GM21390 (cell line): ENCODE results near the gene CLRN2.

ENCODE experiments used
- ATAC-seq: cut with Tn5 transposase; IDR thresholded peaks from one replicate; pipeline ENCODE4 v1.9.1; 2021; ENCODE audit not compliant: unreplicated experiment

Gene CLRN2, protein sequence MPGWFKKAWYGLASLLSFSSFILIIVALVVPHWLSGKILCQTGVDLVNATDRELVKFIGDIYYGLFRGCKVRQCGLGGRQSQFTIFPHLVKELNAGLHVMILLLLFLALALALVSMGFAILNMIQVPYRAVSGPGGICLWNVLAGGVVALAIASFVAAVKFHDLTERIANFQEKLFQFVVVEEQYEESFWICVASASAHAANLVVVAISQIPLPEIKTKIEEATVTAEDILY

DNA sequence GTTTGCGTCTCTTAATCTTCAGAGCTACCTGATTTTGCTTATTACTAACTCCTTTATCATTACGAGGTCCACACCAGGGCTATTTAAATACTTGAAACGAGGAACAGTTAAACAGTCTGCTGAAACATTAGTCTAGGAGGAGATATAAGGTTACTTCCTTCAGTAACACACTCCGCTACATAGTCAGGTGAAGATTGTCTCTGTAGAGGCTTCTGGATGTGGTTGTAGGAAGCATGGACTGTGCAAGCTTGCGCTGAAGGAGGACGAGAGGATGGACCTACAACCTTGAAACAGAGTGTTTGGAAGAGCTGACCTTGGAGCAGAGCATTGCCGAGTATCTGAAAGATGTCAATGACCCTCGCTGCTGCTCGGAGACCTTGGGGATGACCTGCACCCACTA lies at the start of gene CLRN2:
TSS of gene CLRN2 (plus strand) at position 301 of the 400 bp plus-strand sequence. CDS start 102 bp downstream, outside the sequence.
- ATAC-seq = no peak

DNA sequence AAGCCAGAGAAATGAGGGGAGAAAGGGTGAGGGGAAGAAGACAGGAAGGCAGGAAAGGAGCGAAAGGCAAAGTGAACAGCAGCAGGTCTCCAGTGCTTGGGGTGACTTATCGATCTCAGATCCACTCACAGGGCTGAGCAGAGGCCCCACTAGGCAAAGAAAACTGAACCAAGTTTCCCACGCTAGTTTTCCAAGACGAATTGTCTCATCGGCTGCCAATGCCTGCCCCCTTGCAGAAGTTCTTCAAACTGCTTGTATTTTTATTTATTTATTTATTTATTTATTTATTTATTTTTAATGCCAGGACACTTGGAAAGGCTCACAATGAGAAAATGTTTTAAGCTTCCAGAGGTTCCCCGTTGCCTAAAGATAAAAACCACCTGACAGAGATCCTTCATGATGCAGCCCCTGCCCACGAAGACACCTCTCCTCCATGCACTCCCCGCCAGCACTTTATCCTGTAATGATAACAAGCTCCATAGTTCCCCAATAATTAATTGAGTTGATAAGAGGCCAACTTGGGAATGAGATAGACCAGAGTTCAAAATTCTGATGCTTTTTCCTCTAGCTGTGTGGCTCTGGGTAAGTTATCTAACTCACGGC lies 46.2 kb upstream of the CLRN2 start:
- no peak for ATAC-seq

DNA sequence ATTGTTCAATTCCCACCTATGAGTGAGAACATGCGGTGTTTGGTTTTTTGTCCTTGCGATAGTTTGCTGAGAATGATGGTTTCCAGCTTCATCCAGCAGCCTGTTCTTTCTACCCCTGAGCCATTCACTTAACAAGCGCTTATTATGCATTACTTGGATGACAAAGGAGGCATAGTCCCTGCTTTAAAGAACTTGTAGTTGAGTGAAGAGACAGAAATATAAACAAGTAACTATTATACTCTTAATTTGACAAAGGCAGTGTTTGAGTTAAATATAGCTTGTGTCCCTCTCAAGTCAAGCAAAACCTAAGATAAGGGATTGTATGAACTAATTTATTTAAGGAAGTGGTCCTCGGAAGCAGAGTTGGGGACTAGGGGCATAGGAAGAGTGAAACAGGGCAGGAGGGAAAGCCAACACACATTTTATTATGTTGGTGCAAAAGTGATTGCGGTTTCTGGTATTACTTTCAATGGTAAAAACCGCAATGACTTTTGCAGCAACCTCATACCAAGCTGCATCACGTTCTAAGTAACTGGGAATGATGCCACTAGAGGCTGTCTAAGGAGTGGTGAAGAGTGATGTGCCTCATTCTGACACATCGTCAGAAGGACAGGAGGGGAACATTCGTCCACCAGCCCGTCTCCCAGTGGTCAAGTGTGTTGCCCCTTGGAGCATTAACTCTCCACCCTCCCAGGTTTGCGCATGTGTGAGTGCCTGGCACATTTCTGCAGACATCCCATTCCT lies 44.9 kb upstream of the CLRN2 start:
- ATAC-seq = no peak

DNA sequence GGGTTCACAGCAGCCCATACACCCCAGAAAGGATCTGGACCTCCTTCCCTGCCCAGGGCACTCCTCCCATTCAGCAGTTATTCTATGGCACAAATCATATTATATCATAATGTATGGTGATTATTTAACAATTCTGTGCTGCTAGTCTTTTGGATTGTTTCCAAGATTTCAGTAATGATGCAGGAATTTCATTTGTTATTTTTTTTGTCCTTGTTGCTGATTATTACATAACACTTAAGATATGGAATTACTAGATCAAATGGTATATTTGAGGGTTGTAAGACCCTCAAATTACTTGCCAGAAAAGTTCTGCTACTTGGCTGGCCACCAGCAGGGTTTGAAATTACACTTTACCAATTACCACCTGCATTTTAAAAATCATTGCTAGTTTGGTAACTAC lies 39.5 kb upstream of the CLRN2 start:
- no peak for ATAC-seq

DNA sequence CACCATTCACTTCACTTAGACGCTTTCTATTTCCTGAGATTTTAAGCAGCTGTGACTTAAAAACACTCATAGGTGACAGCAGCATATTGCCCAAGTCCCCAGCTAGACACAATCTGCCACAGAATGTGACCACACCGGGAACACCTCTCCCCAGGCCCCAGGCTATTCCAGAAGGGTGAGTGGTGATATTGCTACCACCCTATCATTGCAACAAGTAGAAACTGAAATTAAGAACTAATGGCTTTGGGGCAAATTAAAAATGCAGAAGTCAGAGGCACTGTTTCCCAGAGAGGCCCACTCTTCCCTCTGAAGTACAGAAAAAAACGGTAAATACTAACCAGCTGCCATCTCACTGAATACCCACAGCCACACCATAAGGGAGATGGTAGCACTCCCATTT lies 38.1 kb upstream of the CLRN2 start:
- ATAC-seq = no peak

DNA sequence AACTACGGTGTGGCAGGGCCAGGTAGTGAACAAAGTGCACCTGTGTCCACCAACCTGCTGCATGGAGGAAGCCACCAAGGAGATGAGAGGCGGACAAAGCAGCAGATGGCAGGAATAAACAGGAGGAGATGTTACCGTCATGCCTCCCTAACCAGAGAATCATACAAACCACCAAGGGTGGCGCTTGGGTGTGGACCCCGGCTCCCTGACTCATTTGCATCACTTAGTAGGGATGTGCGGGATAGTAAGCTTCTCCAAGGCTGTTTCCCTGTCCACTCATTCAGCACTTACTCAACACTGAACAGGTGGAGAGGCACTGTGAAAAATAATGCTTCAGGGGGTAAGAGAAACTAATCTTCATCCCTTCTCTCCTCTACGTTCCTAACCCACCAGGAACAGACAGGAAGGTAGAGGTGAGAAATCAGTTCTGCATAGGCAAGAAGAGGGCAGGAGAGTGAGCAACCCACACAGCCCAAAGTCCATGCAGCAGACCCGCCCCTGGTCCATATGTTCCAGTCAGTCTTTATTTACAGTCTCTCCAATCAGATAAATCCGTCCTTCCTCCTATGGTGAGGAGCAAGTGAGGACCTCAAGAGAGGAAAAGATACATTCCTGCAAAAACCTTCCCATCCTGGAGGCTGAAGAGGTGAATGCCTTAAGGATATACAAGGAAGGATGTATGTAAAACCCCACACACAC lies 37.0 kb upstream of the CLRN2 start:
- ATAC-seq = no peak

DNA sequence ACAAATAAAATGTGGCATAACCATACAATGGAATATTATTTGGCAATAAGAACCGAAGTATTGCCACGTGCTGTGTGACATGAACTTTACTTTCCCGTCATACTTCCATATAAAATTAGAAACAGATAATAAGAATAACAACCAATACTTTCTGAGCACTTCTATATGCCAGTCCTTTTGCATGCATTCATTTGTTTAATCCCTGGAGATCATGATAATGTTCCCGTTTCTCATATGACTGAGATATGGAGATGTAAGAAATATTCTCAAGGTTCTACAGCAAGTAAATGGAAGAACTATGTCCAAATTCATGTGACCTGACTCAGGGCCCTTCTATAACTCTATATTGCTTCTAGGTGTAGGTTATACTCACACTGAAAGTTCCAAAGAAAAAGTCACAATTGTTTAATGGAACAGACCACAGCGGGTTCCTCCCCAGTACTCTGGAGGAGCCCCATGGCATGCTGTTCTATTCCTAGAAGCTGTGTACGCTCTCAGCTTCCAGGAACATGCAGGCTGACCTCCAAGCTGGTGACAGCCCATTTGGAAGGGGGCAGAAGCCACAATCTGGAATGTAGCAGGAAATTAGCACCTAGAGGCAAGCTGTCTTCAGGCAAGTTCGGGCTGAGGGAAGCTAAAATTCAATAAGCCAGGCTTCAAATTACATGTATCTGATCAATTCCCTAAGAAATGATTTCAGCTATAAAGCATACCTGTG lies 34.6 kb upstream of the CLRN2 start:
- no peak for ATAC-seq

DNA sequence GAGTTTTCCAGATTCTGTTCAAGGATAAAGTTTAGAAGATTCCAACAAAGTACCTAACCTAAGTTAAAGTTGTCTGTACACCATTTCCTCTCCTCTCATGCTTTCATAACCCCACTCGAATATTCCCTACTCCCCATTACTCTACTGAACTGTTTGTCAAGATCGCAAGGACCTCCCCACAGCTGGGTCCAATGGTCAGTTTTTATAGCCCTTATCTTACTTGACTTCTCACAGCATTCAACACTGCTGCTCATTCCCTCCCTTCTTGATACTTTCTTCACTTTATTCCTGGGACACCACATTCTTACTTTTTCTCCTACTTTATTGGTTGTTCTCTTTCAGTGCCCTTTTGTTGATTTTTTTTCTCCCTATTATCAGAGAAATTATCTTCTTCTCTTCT lies 34.0 kb upstream of the CLRN2 start:
- no peak for ATAC-seq

DNA sequence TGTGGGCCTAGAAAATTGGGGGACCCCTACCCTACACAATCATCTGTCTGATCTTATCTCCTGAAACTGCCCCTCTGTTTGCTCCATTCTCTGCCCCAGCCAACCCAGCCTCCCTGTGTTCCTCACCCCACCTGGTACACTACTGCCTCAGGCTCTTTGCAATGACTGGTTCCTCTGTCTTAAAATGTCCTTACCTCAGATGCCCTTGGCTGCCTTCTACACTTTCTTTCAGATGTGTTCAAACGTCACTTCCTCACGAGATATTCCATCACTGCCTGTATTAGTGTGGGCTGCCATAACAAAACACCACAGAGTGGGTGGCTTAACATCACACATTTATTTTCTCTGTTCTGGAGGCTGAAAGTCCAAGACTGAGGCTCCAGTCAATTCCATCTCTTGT lies 32.2 kb upstream of the CLRN2 start:
- ATAC-seq = no peak

DNA sequence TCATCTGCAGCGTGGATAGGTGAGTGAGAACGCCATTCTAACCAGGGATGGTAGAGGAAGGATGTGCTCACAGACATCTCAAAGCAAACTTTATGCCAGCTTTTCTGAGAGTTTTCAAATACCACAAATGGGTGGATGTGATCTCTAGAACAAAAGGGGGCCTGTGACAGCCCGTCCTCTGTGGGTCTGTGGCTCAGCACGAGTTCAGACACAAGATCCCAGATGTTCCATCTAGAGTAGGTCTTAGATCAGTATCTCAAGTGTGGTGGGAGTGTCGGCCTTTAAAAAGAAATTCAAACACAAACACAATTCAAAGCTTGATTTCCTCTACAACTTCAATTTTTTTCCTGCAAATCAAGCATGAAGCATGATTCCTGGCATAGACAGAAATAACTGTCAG lies 25.8 kb upstream of the CLRN2 start:
- ATAC-seq = no peak

DNA sequence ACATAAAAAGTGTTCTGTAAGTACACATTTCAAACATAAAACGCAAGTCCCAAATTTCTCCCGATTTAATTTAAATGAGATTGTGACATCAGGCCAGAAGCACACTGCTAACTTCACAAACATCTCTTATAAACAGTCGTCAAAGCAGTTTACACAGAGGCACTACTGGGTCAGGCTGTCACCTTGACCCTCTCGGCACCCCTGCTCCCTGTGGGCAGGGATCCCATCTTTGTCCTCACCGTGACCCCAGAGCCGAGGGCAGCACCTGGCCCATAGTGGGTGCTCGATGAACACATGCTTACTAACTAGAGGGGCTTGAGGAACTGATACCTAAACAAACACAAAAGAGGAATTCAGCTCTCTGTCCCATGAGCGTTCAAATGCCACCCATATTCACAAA lies 25.2 kb upstream of the CLRN2 start:
- no peak for ATAC-seq

DNA sequence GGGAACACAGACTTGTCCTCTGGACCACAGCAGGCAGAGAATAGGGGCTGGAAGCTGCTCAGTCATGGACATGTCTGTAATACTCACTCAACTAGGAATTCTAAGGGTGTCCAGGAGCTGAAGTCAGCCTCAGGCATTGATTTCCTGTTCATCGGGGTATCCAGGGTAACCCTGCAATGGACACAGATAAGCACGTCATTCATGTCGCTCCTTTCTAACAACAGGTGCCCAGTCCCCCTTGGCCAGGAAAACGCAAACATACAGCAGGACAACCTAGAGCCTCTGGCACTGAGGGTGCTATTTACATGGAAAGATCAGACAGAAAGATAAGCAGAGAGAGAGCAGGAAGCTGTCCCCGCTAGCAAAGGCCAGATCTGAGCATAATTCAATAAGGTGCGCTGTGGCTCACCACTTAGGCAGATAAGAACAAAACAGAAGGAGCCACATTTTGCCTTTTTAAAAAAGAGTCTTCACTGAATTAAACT lies 24.3 kb upstream of the CLRN2 start:
- ATAC-seq = no peak

DNA sequence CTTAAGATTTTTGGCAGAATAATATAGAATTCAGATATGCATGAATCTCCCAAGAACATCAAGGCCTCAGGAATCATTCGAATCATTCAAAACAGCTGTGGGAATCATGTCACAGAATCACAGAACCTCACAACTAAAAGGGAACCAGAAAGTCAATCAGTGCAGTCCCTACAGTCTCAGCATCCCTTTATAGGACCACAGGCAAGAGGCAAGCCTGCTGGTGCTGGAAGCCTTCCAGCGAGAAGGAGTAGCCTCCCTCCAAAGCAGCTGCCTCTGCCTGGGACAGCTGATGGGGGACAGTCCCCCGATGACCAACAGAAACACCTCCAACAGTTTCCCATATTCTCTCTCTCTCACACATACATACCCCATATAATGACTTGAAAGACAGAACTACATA lies 23.8 kb upstream of the CLRN2 start:
- ATAC-seq = no peak

DNA sequence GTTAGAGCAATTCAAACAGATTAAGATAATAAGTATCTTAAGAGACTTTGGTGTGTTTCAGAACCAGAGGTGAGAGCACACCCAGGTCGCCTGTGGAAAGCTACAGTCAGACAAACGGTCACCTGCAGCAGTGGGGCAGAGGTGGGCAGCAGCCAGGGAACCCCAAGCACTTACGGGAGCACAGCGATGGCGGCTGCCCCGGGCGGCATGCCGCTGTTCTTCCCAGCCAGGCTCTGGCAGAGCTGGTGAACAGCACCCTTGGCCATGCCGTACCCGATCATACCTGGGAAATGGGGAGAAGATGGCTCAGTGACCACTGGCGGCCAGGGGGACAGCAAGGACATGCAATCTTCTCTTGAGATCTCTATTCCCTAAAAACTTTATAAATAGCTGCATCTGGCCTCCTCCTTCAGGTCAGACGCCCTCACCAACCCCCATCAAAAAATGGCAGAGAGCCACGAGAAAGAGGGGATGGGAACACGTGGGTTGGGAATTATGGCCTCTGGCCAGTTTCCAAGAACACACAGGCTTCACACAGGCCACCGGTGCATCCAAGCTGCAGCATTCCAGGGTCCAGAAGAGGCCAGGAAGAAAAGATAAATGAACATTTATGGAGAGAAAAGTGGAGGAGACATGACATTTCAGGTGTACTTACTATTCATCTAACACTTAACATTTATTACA lies 22.8 kb upstream of the CLRN2 start:
- no peak for ATAC-seq

DNA sequence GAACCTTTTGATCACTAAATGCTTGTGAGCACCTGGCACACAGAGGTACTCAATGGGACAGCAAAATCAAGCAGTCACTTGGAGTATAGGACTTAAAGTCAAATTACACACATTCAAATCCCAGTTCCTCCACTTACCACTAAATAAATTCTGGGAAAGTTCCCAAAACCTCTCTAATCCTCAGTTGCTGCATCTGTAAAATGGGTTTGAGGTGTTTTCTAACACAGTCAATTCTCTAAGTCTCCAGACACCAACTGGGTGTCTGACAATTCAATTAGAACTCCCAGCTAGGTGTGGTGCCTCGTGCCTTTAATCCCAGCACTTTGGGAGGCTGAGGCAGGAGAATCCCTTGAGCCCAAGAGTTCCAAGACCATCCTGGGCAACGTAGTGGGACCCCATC lies 22.1 kb upstream of the CLRN2 start:
- no peak for ATAC-seq

DNA sequence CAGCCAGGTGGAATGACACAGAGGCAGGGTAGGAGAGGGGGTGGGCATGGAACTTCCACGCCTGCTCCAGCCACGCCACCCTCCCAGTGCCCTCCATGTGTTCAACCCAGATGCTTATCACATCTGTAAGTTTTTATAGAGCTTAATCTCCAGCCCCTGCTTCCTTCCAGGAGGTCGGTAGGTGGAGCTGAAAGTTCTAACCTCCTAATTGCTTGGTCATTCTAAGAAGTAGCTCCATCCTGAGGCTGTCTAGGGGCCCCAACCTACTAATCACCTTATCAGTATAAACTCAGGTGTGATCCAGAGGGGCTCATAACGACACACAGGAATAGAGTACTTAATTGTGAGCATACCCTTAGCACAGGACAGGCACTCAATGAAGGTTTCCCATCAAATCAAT lies 21.3 kb upstream of the CLRN2 start:
- no peak for ATAC-seq

DNA sequence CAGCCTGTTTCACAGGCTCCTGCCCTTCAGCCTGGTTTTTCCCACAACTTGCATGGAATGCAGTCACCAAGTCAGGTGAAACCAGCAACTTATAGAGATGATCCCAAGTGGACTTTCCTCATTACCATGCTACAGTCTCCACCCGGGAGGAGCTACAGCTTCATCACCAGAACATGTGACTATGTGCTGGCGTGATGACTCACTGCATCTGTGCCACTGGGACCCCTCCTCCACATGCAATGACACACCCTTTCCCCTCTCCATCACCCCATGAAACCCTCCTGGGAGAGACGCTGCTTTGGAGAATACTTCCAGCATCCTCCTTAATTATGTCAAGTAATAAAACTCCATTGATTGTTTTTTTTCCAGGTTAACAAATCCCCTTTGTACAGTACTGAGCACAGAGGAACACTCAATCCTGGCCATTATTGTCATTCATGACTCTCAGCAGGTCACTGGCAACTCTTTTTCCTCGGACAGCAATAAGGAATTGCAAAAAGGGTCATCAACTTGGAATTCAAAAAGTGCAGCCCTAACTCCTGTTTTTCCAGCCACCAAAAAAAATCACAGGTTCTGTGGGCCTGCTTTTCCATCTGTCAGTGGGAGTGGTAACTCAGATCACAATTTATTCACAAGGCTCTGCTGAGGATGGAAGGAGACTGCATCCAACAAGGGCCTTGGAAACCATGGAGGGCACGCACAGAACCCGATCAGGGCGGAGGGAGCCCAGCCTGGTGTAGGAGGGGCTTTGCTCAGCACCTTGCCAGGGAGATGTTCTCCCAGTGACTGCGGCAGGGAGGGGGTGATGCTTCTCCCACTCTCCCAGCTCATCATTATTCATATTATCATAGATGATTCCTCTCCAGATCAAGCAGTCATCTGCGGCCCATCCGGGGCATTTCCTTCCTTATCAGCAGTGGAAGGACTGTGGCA lies 20.4 kb upstream of the CLRN2 start:
- ATAC-seq = no peak

DNA sequence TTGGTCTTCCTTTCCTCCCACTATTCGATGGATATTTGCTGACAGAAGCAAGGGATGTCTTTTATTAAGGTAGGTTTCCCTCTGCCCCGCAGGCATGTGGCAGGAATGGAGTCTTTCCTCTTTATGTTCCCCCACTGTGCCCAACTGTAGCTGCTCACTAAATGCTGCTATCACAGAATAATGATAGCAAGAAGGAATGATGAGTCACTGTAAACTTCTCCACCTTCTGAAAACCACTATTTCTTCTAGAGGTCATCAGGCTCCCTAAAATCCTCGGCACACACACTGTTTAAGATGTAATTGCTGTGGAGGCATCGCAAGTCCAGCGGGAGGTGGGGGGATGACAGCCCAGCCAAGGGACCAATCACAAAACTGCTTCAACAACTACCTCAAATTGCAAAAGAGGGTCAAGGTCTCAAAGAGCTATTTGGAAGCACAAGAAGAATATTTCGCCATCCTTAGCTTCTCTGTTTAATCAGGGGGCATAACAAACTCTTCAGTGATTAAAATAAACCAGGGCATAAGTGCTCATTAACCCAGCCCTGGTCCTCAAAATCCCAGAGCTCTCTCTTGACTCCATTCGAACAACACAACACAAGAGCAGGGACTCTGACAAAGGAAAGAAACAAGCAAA lies 17.0 kb upstream of the CLRN2 start:
- ATAC-seq = no peak

DNA sequence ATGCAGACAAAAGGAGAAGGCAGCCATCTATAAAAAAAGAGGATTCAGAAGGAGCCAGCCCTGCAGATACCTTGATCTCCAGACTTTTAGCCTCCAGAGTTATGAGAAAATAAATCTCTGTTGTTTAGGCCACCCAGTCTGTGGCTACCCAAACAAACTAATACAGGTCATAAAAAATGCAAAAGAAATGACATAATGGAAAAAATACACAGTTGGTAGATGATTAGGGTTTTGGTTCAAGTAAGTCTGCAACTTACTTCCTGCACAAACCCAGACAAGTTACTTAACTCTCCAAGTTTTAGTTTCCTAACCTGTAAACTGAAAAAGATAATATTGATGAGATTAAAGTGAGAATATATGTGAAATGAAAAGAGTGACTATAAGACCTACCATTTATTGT lies 14.4 kb upstream of the CLRN2 start:
- ATAC-seq = no peak
